GM12872 (cell line): Measurements from ENCODE around the gene NYAP1.

Source experiments
- TF ChIP-seq, protein P1 (sequence below): IDR thresholded peaks from 3 replicates; pipeline ENCODE4 v1.5.1; 2011; ENCODE audit warnings: low read depth, mild to moderate bottlenecking, low read length, moderate library complexity; ENCODE audit not compliant: insufficient read depth

Gene NYAP1

DNA sequence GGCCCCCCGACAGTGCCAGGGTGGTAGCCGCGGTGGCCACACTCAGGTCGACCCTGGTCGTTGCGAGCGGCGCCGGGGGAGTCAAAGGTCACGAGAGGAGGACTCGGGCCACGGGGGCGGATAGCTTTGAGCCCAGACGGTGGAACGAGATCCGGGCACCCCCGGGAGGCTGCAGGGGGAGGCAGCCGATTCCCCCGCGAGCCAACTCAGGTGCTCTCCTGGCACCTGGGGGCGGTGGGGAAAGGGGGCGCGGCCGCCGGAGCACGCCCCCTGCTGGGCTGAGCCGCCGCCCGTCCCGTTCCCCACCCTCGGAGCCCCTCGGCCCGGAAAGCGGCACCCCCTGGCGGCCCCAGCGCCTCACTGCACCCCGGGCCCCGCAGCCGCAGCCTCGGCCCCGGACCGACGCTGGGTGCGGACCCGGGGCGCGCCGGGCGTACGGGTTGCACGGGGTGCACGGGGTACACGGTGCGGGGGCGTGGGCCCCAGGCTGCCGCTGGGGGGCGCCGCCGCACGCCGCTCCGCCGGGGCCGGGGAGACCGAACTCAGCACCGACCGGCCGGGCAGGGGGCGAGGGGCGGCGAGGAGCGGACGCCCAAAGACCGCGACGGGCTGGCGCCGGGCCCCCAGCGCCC lies 521 bp upstream of the NYAP1 start:
- TF ChIP-seq, protein P1, sequence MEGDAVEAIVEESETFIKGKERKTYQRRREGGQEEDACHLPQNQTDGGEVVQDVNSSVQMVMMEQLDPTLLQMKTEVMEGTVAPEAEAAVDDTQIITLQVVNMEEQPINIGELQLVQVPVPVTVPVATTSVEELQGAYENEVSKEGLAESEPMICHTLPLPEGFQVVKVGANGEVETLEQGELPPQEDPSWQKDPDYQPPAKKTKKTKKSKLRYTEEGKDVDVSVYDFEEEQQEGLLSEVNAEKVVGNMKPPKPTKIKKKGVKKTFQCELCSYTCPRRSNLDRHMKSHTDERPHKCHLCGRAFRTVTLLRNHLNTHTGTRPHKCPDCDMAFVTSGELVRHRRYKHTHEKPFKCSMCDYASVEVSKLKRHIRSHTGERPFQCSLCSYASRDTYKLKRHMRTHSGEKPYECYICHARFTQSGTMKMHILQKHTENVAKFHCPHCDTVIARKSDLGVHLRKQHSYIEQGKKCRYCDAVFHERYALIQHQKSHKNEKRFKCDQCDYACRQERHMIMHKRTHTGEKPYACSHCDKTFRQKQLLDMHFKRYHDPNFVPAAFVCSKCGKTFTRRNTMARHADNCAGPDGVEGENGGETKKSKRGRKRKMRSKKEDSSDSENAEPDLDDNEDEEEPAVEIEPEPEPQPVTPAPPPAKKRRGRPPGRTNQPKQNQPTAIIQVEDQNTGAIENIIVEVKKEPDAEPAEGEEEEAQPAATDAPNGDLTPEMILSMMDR: peak; percentile 78

- TF ChIP-seq, protein P1: no peak
Observed at GRCh38 chr7:100484673-100485045, 932 bp downstream of the NYAP1 start.

DNA sequence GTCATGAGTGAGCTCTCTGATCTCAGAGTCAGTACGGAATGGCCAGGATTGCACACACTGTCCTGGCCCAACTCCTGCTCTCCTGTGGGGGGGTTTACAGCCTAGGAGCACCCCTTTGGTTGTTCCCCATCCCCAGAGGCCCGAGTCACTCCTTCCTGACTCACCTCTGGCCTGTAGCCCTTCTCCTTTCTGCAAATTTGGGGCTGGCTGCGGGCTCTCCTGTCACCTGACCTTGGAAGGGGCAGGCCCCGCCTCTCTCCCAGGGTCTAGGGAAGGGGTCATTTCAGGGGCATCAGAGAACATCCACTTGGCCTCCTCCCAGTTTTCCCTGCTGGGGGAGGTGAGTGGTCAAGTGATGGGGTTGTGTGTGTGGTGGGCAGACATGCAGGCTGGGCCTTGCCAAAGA lies 1.7 kb downstream of the NYAP1 start:
- TF ChIP-seq, protein P1: no peak

- TF ChIP-seq, protein P1: no peak
Observed at GRCh38 chr7:100486111-100486636, 2.4 kb downstream of the NYAP1 start.

- TF ChIP-seq, protein P1: no peak
Observed at GRCh38 chr7:100486753-100487446, 3.2 kb downstream of the NYAP1 start.

DNA sequence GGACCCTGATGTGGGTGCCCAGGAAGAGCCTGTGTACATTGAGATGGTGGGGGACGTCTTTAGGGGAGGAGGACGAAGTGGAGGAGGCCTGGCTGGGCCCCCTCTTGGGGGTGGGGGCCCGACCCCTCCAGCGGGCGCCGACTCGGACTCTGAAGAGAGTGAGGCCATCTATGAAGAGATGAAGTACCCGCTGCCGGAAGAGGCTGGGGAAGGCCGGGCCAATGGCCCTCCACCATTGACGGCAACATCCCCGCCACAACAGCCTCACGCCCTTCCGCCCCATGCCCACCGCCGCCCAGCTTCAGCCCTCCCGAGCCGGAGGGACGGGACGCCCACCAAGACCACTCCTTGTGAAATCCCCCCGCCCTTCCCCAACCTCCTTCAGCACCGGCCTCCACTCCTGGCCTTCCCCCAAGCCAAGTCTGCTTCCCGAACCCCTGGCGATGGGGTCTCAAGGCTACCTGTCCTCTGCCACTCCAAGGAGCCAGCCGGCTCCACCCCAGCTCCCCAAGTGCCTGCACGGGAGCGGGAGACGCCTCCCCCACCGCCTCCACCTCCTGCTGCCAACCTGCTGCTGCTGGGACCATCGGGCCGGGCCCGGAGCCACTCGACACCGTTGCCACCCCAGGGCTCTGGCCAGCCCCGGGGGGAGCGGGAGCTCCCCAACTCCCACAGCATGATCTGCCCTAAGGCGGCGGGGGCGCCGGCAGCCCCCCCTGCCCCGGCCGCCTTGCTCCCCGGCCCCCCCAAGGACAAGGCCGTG lies 4.8 kb downstream of the NYAP1 start:
- TF ChIP-seq, protein P1: no peak

DNA sequence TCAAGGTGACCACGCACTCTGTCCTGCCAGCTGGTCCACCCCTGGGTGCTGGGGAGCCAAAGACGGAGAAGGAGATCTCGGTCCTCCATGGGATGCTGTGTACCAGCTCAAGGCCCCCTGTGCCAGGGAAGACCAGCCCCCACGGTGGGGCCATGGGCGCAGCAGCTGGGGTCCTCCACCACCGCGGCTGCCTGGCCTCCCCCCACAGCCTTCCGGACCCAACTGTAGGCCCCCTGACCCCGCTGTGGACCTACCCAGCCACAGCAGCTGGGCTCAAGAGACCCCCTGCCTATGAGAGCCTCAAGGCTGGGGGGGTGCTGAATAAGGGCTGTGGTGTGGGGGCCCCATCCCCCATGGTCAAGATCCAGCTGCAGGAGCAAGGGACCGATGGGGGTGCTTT lies 5.4 kb downstream of the NYAP1 start:
- TF ChIP-seq, protein P1: no peak
